Muscle layer of duodenum (tissue), 2 donors: Measurements from ENCODE around the gene SEPTIN8.

Experiments used
- H3K27ac ChIP-seq: one replicate; pipeline ENCODE4 v1.7.0; 2013; ENCODE audit warnings: mild to moderate bottlenecking, low read length
- H3K27me3 ChIP-seq: one replicate; pipeline ENCODE4 v1.7.0; 2013; ENCODE audit warnings: low read depth, mild to moderate bottlenecking, control low read depth, low read length
- H3K36me3 ChIP-seq, 2 donors: one replicate each; pipeline ENCODE4 v1.7.0; 2013; ENCODE audit warnings: low read length in 2 of 2, control low read depth in 1 of 2, mild to moderate bottlenecking in 1 of 2; ENCODE audit not compliant: insufficient read depth in 2 of 2, control insufficient read depth in 1 of 2
- H3K4me1 ChIP-seq, 2 donors: one replicate each; pipeline ENCODE4 v1.7.0; 2013; ENCODE audit warnings: low read length in 2 of 2, mild to moderate bottlenecking in 2 of 2, control low read depth in 1 of 2, moderate library complexity in 1 of 2; ENCODE audit not compliant: insufficient read depth in 2 of 2, control insufficient read depth in 1 of 2
- H3K4me3 ChIP-seq, 2 donors: one replicate each; pipeline ENCODE4 v1.7.0; 2013; ENCODE audit warnings: low read length in 2 of 2, low read depth in 1 of 2, mild to moderate bottlenecking in 1 of 2
- H3K9me3 ChIP-seq, 2 donors: one replicate each; pipeline ENCODE4 v1.7.0; 2013; ENCODE audit warnings: low read length in 2 of 2, control low read depth in 1 of 2, mild to moderate bottlenecking in 1 of 2; ENCODE audit not compliant: control insufficient read depth in 1 of 2
- donor health status: healthy.

Gene SEPTIN8

DNA sequence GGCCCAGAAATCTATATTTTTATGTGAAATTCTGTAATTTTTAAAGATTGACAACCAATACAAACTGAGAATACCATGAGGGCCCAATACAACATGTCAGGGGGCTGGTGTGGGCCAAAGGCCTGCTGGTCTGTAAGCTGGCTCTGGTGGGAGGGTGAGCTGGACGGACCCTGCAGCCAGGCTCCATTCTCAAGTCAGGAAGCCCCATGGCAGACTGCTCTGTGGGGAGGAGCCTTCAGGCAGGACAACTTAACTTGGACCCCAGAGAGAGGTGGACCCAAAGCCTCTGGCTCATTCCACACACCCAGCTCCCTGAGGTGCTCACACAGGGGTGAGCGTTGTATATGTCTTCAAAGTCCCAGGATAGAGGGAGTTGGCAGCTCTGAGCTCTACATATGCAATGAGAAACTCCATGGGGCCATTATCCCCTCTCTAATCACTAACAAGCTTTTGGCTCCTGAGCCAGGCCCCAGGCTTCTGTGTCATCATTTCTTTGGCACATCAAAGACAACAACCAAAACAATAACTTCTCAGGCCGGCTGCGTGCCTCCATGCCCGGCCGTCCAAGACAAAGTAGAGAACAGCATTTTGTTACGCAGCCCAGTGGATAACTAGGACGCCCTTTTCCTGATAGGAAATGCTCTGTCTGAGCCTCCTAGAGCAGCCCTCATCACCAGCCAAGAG lies 6.4 kb downstream of the SEPTIN8 start:
- H3K27ac ChIP-seq: no peak overlapping the region

DNA sequence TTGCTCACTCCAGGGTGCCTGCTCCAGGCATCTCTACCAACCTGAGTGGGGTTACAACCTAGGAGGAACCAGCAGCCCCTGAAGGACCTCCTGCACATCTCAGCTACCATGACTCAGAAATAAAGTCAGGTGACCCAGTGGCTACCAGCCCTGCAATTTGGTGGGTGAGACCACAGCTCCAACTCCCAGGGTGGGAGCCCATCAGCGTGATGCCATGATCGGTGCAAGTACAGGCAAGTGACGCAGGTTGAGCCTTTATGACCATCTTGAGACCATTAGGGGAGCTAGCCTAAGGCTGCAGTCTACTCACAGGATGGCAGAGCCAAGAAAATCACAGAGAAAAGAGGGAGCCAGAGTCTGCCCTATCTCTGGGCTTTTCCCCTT lies 8.6 kb downstream of the SEPTIN8 start:
- peaks cover 10 to 18% of the 10 kb centered on the region in 2 donors for H3K36me3 ChIP-seq
- no peaks in the 10 kb centered on the region for H3K27me3 ChIP-seq
- no peaks in the 10 kb centered on the region for H3K9me3 ChIP-seq
- no peak overlapping the region for H3K4me3 ChIP-seq
- H3K4me1 ChIP-seq: peaks cover 15 to 26% of the 10 kb centered on the region in 2 donors
- H3K27ac ChIP-seq: no peak overlapping the region

More for the DNA sequence above, 6.4 kb downstream of the SEPTIN8 start:
- H3K9me3 ChIP-seq: no peaks in the 10 kb centered on the region
- H3K4me1 ChIP-seq: peaks cover 22 to 38% of the 10 kb centered on the region in 2 donors
- no peaks in the 10 kb centered on the region for H3K27me3 ChIP-seq
- no peaks in the 10 kb centered on the region for H3K36me3 ChIP-seq
- no peak overlapping the region for H3K4me3 ChIP-seq

DNA sequence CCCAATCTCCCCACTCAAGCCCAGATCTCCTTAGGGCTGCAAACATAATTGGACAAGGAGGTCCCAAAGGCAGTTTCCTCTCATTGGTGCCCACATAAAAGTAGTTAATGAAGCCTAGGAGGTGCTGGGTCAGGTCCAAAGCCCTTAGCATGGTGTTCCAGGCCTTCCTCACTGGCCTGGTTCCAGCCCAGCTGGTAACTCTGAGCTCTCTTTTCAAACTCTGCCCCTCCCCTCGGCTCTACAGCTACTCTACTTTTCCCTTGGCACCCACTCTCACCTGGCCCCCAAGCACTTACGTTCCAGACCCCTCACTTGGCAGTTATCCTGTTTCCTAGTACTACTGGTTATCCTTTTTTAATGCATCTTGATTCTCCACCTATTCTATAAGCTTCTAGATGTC lies 9.9 kb downstream of the SEPTIN8 start:
- Histone ChIP-seq H3K4me3 (no peak overlapping the region), H3K9me3 (no peaks in the 10 kb centered on the region), H3K36me3 (peaks cover 15 to 25% of the 10 kb centered on the region in 2 donors), H3K27me3 (no peaks in the 10 kb centered on the region), H3K4me1 (peaks cover 15 to 25% of the 10 kb centered on the region in 2 donors), H3K27ac (no peak overlapping the region)

DNA sequence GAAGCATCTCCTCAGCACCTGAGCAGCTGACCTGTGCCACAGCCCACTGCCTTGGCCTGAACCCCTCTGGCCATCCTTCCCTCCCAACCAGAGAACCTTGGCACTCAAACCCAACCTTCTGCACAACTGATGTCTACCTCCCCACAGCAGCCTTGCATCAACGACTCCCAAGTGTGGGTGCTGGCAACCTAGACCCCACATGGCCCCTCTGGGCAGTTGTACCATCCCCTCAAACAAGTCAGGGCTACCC lies 10.3 kb downstream of the SEPTIN8 start:
- Histone ChIP-seq H3K4me1 (peaks cover 15 to 21% of the 10 kb centered on the region in 2 donors), H3K27ac (no peak overlapping the region)

DNA sequence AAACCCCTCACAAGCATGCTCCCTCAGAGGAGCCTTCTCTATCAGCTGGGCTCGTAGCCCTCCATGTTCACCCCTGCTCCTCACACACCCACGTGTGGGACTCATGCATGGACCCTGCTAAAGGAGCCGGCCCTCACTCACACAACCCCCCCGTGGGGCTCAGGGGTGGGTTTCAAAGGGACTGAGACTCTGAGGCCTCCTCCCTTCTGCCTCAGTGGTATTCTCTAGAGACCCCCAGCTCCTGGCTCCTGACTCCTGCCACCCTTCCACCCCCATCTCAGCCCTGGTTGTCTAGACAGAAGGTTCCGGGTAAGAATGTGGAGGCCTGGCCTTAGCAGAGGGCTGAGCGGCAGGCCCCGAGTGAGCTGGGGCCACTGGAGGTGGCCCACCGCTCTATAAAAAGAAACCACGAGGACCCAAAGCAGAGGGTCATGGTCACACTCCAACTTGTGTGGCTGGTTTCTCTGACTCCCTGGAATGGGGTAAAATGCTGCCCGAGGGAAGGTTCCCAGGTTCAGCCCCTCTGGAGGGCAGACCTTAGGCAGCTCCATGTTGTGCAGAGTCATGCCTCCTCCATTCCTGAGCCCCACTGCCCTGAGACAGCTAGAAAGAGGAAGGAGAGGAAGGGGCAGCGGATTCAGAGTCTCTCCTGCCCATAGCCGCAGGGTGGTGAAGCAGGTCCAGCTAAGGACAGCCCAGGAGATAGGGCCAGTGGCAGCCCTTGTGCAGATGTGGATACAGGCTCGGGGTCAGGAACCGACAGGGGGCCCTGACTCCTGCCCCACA lies 10.8 kb downstream of the SEPTIN8 start:
- H3K27me3 ChIP-seq: no peaks in the 10 kb centered on the region
- no peak overlapping the region for H3K27ac ChIP-seq
- H3K36me3 ChIP-seq: peaks cover 19 to 35% of the 10 kb centered on the region in 2 donors
- H3K4me1 ChIP-seq: peaks cover 11 to 18% of the 10 kb centered on the region in 2 donors
- H3K9me3 ChIP-seq: no peaks in the 10 kb centered on the region
- no peak overlapping the region for H3K4me3 ChIP-seq

More for the DNA sequence above, 10.3 kb downstream of the SEPTIN8 start:
- Histone ChIP-seq H3K4me3 (no peak overlapping the region), H3K9me3 (no peaks in the 10 kb centered on the region), H3K36me3 (peaks cover 15 to 30% of the 10 kb centered on the region in 2 donors), H3K27me3 (no peaks in the 10 kb centered on the region)

DNA sequence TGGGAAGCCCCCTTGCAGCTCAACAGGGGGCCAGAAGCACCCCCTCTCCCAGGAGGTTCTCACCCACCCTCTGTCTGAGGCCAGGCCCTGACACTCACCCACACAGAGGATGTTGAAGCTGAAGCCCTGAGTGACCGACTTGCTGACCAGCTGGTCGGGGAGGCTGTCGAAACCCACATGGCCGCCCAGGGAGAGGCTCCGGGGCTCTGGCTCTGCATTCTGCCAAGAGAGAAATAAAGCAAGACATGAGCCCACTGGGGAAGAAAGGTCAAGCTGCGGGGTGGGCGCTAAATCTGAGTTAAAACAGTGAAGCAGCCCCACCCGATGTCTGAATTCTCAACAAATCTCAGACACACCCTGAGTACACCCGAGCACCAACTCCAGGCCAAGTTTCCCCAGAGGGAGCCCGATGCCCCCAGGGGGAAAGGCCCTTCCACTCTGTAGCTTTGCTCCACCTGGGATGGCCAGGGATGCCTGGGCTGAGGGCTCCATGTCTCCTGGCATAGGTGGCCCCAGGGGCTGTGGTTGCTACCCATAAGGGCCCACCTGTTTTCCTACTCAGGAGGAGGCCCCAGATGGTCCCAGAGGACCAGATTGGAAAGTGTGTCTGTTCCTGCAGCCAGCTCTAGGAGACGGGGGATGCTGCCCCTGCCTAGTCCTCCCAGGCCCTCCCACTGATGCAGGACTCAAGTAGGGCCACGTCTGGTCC lies 11.6 kb downstream of the SEPTIN8 start:
- Histone ChIP-seq H3K36me3 (peaks cover 23 to 42% of the 10 kb centered on the region in 2 donors), H3K4me3 (no peak overlapping the region), H3K4me1 (peaks cover 8 to 18% of the 10 kb centered on the region in 2 donors), H3K9me3 (no peaks in the 10 kb centered on the region), H3K27ac (no peak overlapping the region), H3K27me3 (no peaks in the 10 kb centered on the region)

DNA sequence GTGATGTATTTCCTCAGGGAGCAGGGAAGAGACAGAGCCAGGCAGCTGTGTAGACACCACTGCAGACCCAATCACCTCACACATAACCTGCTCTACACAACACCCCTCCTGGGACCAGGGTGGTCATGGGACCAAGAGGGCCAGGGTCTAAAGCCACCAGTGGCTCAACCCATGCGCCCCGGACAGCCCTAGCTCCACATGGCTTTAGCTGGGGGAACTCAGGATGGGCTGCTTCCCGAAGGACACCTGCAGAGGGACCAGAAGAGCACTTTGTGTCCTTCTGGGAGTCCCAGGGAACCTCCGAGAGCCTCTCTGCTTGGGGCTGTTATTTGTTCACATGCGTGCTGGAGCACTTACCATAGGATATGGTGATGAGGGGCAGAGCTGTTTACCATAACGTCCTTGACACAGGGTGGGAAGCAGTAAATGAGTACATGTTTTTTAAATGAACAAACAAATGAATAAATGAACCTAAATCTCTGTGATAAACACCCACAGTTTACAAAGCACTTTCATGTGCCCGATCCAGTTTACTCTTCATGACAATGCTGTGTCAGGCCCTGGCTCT lies 12.3 kb downstream of the SEPTIN8 start:
- Histone ChIP-seq H3K9me3 (no peaks in the 10 kb centered on the region), H3K27me3 (no peaks in the 10 kb centered on the region), H3K27ac (no peak overlapping the region), H3K4me1 (peaks cover 8 to 18% of the 10 kb centered on the region in 2 donors), H3K36me3 (peaks cover 27 to 49% of the 10 kb centered on the region in 2 donors), H3K4me3 (no peak overlapping the region)

DNA sequence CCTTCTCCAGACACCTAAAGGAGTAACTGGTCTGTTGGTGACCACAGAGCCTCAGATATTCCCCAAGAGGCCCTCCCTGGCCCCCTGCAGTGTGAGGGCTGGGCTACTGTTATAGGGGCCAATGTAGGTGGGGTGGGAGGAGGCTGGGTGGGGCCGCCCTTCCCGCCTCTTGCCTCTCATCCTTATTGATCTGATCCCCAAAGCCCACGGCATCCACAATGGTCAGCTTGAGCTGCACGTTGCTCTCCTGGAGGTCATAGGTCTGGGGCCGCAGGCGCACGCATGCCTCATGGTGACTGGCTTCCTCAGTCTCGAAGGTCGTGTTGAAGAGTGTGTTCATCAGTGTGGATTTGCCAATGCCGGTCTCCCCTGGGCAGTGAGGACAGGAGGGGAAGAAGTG lies 13.0 kb downstream of the SEPTIN8 start:
- H3K36me3 ChIP-seq: peaks cover 27 to 55% of the 10 kb centered on the region in 2 donors
- peaks cover 8 to 18% of the 10 kb centered on the region in 2 donors for H3K4me1 ChIP-seq
- H3K9me3 ChIP-seq: no peaks in the 10 kb centered on the region
- H3K27me3 ChIP-seq: no peaks in the 10 kb centered on the region
- H3K4me3 ChIP-seq: no peak overlapping the region
- H3K27ac ChIP-seq: no peak overlapping the region

DNA sequence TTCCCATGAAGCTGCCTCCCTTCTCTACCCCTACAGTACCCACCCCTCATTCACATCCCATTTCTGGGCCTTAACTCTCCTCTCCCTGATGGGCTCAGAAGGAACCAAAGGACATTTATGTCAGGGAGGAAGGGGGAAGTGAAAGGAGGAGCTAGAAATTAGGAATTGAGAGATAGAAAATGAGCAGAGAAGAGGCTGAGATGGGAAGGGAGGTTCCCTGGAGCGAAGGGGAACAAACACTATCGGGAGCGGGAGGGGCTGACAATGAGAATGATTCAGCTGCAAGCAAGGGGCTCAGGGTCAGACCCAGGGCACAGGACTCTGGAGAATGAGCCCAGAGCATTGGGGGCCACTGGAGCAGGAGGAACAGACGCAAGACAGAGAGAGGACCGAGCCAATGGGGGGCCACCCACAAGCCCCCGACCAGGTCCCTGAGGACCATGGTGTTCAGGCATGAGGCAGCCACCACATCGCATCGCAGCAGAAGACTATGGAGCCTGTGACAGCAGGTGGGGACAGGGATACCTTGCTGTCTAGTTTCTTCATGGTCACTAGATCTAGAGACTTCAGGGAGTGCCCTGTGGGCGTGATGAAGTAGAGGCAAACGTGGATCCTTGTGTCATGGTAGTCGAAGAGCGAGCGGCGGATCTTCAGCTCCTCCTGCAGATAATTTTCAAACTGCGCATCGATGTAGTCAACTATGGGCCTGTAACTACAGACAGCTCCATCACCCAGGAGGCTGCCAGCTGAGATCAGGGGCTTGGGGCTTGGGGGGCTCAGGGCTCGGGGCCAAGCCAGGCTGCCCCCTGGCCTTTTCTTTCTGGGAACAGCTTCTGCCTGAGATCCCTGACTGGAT lies 13.6 kb downstream of the SEPTIN8 start:
- Histone ChIP-seq H3K27me3 (no peaks in the 10 kb centered on the region), H3K27ac (no peak overlapping the region), H3K4me3 (no peak overlapping the region), H3K4me1 (peaks cover 8 to 15% of the 10 kb centered on the region in 2 donors), H3K36me3 (peaks cover 27 to 62% of the 10 kb centered on the region in 2 donors), H3K9me3 (no peaks in the 10 kb centered on the region)

DNA sequence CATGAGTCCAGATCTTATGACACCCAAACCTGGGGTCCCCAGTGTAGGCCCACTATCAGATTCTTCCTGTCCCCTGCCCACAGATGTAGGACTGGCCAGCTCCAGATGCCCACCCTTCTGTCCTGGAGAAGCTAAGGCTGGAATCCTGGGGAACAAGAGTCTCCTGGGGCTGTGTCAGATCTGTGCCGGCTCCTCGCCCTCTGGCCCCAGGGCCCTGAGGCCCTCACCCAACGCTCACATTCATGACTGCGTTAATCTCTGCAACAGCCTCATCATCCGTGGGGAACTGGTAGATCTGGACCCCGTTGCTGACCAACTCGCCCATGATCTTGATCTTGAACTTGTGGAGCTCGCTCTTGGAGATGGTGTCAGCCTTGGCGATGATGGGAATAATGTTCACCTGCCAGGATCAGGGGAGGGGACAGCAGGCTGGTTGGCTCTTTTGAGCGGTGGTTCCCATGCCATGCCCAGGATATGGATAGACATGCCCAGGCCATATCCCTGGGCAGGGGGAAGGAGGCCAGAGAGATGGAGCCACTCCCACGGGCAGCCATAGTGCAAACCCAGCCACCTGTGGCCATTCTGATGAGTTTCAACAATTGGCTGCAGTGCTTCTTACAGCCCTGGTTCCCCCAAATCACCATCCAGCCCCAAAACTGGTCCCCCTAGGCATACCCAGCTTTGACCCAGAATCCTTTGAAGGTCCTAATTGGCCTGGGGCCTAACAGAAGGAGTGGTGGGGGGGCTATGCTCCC lies 14.6 kb downstream of the SEPTIN8 start:
- Histone ChIP-seq H3K4me3 (no peak overlapping the region), H3K27ac (no peak overlapping the region), H3K9me3 (no peaks in the 10 kb centered on the region), H3K36me3 (peaks cover 27 to 71% of the 10 kb centered on the region in 2 donors), H3K27me3 (no peaks in the 10 kb centered on the region), H3K4me1 (peaks cover under 1 to 10% of the 10 kb centered on the region in 2 donors)
